Smooth muscle cell (in vitro differentiated cells): ENCODE results near the gene ZNF398. TPM values are rescaled to one million over a fixed set of nuclear protein-coding genes. Genes with fewer than 3 reads are reported as not detected.

ENCODE experiments used
- DNase-seq: peaks from one replicate; lab custom pipeline; 2025; ENCODE audit not compliant: unreplicated experiment; lab: John Stamatoyannopoulos, UW
- H2AFZ ChIP-seq: fragments of 200-600 bp; sonication (generic); 2 replicates; pipeline ENCODE4 v1.6.0; 2016; ENCODE audit warnings: antibody characterized with exemption, low read depth, mild to moderate bottlenecking
- H3F3A ChIP-seq: fragments of 200-600 bp; sonication (generic); 2 replicates; pipeline ENCODE4 v1.6.0; 2017; ENCODE audit warnings: antibody characterized with exemption, low read depth
- H3K27ac ChIP-seq: fragments of 200-600 bp; sonication (generic); 2 replicates; pipeline ENCODE4 v1.5.1; 2016; ENCODE audit warnings: low read depth, mild to moderate bottlenecking
- H3K27me3 ChIP-seq: fragments of 200-600 bp; sonication (generic); 2 replicates; pipeline ENCODE4 v1.6.1; 2016; ENCODE audit warnings: low read depth, mild to moderate bottlenecking
- H3K36me3 ChIP-seq: fragments of 200-600 bp; sonication (generic); 2 replicates; pipeline ENCODE4 v1.5.1; 2016; ENCODE audit warnings: low read depth
- H3K4me1 ChIP-seq: fragments of 200-600 bp; sonication (generic); 2 replicates; pipeline ENCODE4 v1.5.1; 2016; ENCODE audit warnings: low read depth
- H3K4me2 ChIP-seq: fragments of 200-600 bp; sonication (generic); 2 replicates; pipeline ENCODE4 v1.6.0; 2016; ENCODE audit warnings: mild to moderate bottlenecking
- H3K4me3 ChIP-seq: fragments of 200-600 bp; sonication (generic); 2 replicates; pipeline ENCODE4 v1.5.1; 2016; ENCODE audit warnings: mild to moderate bottlenecking
- H3K79me2 ChIP-seq: fragments of 200-600 bp; sonication (generic); 2 replicates; pipeline ENCODE4 v1.6.0; 2016; ENCODE audit warnings: low read depth, mild to moderate bottlenecking
- H3K9ac ChIP-seq: fragments of 200-600 bp; sonication (generic); 2 replicates; pipeline ENCODE4 v1.6.0; 2016; ENCODE audit warnings: low read depth
- H3K9me3 ChIP-seq: fragments of 200-600 bp; sonication (generic); replicated peaks from 2 replicates; pipeline ENCODE4 v1.5.1; 2016; ENCODE audit warnings: low read depth
- H4K20me1 ChIP-seq: fragments of 200-600 bp; sonication (generic); 2 replicates; pipeline ENCODE4 v1.6.0; 2016; ENCODE audit warnings: low read depth
- CTCF ChIP-seq: fragments of 200-600 bp; sonication (generic); IDR thresholded peaks from 2 replicates; pipeline ENCODE4 v1.5.1; 2017; ENCODE audit warnings: borderline replicate concordance, mild to moderate bottlenecking, antibody characterized with exemption; ENCODE audit not compliant: insufficient read depth, poor library complexity, severe bottlenecking
- whole genome bisulfite sequencing: methylation state at CpG from one replicate; pipeline ENCODE4 v1.1.7; 2016; ENCODE audit warnings: low lambda C conversion rate; 5-methylcytosine and 5-hydroxymethylcytosine counted together
- polyA plus RNA-seq: library from polyadenylated mRNA; unstranded; fragments of >200 nt; fragmentation: Nextera tagmentation; extraction: Ambion mirVana; gene quantifications from 2 replicates; pipeline ENCODE4 v1.2.1, GENCODE V29; 2016
- total RNA-seq: library from RNA; depleted of rRNA; stranded (reverse); fragments of >200 nt; gene quantifications from 2 replicates; pipeline ENCODE4 v1.2.3, GENCODE V29; 2014

Gene ZNF398
- total and polyA plus RNA-seq, 2 experiments from 2014 or later = 9.0 to 15.1 TPM

DNA sequence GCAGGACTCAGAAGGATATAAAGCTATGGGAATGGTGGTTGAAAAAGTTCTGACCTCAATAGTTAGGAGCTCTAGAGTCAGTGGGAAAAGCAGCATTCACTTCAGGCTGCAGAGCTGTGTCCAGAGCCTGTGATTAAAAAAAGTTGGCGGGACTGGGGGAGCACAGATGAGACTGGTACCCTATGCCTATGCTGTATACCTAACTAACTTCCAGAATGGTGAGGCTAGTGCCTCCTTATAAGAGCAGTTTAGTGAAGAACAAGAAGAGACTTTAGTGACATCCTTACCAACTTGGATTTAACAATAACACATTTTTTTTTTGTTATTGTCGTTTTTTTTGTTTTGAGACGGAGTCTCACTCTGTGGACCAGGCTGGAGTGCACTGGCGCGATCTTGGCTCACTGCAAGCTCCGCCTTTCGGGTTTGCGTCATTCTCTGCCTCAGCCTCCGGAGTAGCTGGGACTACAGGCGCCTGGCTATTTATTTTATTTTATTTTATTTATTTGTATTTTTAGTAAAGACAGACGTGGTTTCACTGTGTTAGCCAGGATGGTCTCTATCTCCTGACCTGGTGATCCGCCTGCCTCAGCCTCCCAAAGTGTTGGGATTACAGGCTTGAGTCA, 41.5 kb downstream of the ZNF398 start:
- TF ChIP-seq CTCF = no peak
- WGBS = 56% methylated on average over 12 of the region's 12 CpGs
- no peak overlapping the region for H3K4me2 ChIP-seq

GRCh38 chr7:149191851-149192250, 44.6 kb downstream of the ZNF398 start:
- Histone ChIP-seq H2AFZ (no peak overlapping the region), H3K27ac (no peak overlapping the region), H3F3A (no peaks in the 10 kb centered on the region), H3K36me3 (no peaks in the 10 kb centered on the region), H3K9me3 (no peaks in the 10 kb centered on the region), H4K20me1 (peaks cover 7% of the 10 kb centered on the region), H3K27me3 (no peaks in the 10 kb centered on the region), H3K9ac (no peak overlapping the region), H3K79me2 (peaks cover 11% of the 10 kb centered on the region), H3K4me2 (no peak overlapping the region), H3K4me3 (no peak overlapping the region), H3K4me1 (peaks cover 7% of the 10 kb centered on the region)
- WGBS = 73% methylated on average over 5 of the region's 5 CpGs
- no peak for TF ChIP-seq CTCF
- no peak for DNase-seq

More for the DNA sequence above, 41.5 kb downstream of the ZNF398 start:
- H3K4me3 ChIP-seq = no peak overlapping the region
- H3K36me3 ChIP-seq = no peaks in the 10 kb centered on the region
- H3K79me2 ChIP-seq = no peaks in the 10 kb centered on the region
- no peaks in the 10 kb centered on the region for H3K27me3 ChIP-seq
- no peaks in the 10 kb centered on the region for H3F3A ChIP-seq
- H3K9me3 ChIP-seq = no peaks in the 10 kb centered on the region
- no peak overlapping the region for H2AFZ ChIP-seq
- no peak overlapping the region for H3K27ac ChIP-seq
- H3K9ac ChIP-seq = no peak overlapping the region
- no peaks in the 10 kb centered on the region for H3K4me1 ChIP-seq
- DNase-seq = no peak
- H4K20me1 ChIP-seq = no peaks in the 10 kb centered on the region

GRCh38 chr7:149194799-149195179, 47.5 kb downstream of the ZNF398 start:
- H4K20me1 ChIP-seq = peaks cover 19% of the 10 kb centered on the region
- H3K9ac ChIP-seq = no peak overlapping the region
- H3K27me3 ChIP-seq = no peaks in the 10 kb centered on the region
- peaks cover 27% of the 10 kb centered on the region for H3K79me2 ChIP-seq
- H3K36me3 ChIP-seq = peaks cover 3% of the 10 kb centered on the region
- H3K4me2 ChIP-seq = peak overlapping the region; percentile 82
- peak overlapping the region; percentile 97 for H3K4me3 ChIP-seq
- DNase-seq = no peak
- no peaks in the 10 kb centered on the region for H3K9me3 ChIP-seq
- H2AFZ ChIP-seq = peak overlapping the region; percentile 64
- H3K27ac ChIP-seq = no peak overlapping the region
- 81% methylated on average over 4 of the region's 4 CpGs for WGBS
- no peak for TF ChIP-seq CTCF
- H3F3A ChIP-seq = no peaks in the 10 kb centered on the region
- peaks cover 9% of the 10 kb centered on the region for H3K4me1 ChIP-seq
